HCEC 1CT (cell line): ENCODE data around the gene RABGAP1L.
"Not testable (repeated sequence)": the region's sequence is repeated elsewhere in the genome, so short reads cannot be mapped to it uniquely, and the experiment has no call there.

Source experiments
- DNase-seq: peaks from one replicate; pipeline ENCODE4 v3.0.0-alpha.2; 2017

Gene RABGAP1L

DNA sequence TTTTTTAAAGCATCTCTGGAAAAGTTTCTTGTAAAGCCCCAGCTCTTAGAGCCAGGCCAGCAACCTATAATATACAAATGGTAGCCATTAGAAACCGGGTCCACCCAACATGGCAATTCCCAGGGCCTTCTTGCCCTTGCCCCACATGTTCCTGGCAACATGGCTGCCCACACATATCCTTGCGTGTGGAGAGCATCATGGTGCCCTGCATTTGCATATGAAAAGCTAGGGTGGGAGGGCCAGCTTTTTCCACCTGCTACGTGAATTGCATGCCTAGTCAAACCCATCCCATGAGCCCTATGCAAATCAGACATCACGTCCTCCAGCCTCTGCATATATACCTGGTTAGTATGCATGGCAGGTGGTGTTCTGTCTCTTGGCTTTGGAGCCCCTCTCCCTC, 88.2 kb downstream of the RABGAP1L start:
- DNase-seq = no peak

DNA sequence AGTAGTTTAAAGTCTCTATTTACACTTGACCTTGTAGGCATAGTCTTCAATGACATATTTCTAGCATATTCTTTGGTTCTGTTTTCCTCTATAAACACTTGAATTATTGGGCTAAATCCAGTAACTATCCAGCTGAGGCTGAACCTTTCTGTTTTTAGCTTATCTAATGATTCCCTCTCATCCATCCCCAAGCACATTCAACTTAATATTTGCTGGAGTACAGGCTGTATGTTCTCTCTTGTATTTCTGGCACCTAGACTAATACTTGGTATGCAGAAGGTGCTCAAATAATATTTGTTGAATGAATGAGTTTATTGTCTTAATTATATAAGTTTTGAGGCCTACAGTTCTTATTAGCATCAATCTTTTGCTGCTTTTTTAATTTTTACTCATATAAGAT, 88.7 kb downstream of the RABGAP1L start:
- no peak for DNase-seq

DNA sequence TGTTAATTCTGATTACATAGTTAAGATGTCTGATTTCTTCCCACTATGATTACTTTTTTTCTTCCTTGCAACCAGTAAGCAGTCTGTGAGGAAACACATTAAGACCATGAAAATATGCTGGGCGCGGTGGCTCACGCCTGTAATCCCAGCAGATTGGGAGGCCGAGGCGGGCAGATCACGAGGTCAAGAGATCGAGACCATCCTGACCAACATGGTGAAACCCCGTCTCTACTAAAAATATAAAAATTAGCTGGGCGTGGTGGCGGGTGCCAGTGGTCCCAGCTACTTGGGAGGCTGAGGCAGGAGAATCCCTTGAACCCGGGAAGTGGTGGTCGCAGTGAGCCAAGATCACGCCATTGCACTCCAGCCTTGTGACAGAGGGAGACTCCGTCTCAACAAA, 97.1 kb downstream of the RABGAP1L start:
- not testable (repeated sequence) for DNase-seq

DNA sequence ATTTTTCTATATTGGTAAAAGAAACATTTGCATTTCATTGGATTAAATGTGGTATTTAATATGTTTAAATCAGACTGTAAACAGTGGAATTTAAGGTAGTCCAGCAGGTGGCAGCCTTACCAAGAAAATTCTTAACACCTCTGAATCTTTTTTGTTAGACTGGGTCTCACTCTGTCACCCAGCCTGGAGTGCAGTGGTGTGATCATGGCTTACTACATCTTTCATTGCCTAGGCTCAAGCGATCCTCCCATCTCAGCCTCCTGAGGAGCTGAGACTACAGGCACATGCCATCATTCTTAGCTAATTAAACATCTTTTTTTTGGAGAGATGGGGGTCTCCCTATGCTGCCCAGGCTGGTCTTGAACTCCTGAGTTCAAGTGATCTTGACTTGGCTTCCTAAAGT, 98.8 kb downstream of the RABGAP1L start:
- peak; percentile 39 for DNase-seq

DNA sequence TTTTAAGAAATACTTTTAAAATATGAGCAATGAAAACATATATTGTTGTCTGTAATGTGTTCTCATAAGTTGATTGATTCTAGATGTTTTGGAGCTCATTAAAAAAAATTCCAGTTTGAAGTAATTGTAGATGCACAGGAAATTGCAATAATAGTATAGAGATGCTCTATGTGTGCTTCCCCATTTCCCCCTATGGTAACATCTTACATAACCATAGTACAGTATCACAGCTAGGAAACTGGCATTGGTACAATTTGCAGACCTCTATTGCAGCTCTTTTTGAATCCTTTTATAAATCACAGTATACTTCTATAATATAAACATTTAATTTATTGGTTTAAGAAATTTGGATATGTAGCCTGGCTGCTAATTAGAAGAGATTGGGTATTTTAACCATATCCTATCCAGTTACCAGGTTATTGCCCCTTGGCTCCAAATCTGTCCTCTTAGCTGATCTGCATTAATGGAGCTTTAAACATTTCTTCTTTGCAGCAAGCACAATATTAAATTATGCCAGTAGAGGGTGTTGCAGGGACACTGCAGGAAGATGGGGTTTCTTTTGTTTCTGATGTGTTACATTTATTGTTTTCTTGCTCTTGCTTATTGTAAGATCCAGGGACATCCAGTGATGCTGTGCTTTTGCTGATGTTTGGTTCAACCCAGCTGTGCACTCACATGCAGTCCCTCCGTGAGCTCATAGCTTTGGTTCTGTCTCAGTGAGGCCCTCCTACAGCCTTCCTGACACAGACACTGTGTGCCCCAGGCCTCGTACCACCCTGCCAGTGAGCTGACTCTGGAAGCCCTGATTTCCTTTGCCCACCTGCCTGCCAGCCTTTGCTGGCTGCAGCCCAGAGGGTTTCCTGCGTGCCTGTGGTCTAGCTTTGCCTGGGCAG, 103.3 kb downstream of the RABGAP1L start:
- peak; percentile 60 for DNase-seq

DNA sequence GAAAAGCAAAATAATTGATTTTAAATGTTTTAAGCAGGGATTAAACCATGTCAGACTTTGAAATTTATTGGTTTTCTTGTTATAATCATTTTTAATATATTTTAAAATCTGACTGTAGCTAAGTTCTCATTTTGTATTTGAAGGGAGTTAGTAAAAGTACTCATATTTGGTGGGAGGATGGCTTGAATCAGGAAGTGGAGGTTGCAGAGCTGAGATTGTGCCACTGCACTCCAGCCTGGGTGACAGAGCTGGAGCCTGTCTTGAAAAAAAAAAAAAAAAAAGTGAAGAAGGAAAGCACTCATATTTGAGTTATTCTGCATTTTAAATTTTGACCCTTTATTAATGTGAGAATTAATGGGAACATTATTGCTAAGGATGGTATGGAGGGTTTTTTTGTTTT, 106.0 kb downstream of the RABGAP1L start:
- no peak for DNase-seq

DNA sequence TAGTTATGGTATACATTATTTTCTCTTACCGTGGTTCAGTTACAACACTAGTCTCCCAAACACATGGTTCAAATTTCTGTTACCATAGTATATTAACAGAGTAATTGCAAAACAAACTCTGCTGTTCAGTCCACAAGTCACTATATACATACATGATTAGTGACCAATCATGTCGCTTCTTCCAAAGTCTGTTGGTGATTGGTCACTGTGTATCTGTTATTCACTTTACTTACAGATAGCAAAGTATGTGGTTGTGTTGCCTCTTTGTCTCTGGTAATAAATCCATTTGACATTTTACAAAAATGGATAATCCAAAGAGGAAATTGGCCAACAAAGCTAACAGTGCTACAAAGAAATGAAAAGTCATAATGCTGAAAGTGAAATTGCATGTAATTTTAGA, 107.2 kb downstream of the RABGAP1L start:
- no peak for DNase-seq

DNA sequence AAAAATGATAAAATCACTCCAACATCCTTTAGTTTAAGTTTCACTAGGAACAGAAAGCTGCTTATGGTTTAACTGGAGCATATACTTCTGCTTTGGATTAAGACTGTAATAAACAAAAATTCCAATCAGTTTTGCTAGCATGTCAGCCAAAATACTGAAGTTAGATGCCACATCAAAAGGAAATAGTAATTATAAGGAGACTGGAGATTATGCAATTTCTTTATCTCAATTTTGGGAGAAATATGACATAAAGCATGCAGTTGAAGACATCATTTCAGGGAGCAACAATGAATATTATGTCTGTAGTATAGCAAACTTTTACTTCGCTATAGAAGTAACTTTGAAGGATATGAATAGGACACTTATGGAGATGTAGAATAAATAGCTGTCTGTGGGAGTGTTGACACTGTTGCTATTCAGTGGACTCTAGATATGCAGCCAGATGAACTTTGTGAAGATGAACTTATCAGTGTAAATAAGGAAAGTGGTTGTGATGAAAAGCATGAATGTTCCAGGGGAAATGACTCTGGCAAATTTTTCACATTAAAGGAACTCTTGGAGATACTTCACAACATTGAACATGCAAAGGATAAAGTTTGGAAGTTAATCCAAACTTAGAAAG, 107.8 kb downstream of the RABGAP1L start:
- DNase-seq = no peak

DNA sequence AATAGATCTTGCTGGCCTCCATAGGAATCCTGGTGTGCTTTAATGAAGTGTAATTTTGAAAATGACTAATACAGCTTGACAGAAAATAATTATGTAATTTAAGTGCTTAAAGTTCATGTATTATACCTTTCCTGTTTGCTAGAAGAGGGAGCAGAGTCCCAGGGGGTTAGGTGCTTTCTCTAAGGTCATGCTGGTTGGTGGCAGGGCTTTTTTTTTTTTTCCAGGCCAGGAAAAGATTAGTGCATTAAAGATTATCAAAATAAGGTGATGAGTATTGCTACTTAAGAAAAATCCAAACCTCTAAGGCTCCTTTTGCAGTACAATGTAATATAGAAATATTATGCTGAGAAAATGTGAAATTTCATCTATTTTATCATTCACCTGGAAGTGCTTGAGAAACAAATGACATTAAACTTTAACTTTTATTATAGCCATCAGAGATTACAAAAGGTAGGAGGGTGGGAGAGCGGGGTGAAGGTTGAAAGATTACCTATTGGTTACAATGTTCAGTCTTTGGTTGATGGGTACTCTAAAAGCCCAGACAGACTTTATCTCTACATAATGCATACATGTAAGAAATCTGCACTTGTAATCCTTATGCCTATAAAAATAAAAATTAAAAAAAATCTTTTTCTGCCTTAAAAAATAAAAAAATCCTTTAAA, 110.8 kb downstream of the RABGAP1L start:
- no peak for DNase-seq

DNA sequence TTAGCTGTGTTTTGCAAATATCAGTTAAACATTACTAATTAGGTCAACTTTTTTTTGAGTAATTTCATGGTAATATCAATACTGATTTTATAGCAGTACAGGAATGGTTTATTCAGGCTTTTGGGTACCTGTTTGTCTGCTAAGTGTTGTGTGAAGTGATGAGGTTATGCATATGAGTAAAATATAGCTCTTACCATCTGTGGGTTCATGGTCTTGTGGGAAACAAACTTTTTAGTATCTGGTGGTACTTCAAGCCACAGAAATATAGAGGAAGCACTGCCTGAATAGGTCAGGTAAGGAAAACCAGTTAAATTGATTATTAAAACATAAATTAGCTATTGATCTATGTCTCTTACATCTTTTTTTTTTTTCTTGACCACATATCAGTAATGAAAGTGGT, 113.9 kb downstream of the RABGAP1L start:
- DNase-seq = no peak

DNA sequence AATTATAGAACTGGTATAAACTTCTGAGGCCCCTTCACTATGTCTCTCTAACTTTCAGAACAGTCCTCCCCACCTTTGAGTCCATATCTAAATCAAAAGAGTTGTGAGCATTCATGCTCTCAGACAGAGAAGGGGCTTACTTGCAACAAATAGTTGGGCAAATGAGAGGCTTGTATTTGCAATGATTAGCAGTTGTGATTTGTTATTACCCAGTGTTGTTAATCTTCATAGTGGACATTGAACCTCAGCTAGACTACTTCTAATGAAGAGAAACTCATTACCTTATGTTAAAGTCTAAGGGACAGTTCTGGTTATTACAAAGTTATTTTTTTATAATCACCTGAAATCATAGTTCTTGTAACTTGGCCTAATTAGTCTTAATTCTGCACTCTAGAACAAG, 114.5 kb downstream of the RABGAP1L start:
- DNase-seq = no peak

DNA sequence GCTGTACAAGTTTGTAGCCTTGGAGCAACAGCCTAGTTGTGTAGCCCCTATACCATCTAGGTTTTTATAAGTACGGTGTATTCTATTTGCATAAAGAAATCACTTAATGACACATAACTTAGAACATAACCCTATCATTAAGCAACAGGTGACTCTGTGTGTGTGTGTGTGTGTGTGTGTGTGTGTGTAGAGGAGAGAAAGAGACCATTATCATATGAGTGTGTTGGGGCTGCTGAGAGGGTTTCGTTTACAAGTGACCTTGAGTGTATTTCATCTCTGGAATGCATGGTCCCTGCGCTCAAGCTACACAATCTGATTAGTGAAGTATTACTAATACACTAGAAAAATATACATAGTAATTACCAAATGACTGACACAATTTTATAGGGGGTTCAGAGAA, 115.1 kb downstream of the RABGAP1L start:
- no peak for DNase-seq

DNA sequence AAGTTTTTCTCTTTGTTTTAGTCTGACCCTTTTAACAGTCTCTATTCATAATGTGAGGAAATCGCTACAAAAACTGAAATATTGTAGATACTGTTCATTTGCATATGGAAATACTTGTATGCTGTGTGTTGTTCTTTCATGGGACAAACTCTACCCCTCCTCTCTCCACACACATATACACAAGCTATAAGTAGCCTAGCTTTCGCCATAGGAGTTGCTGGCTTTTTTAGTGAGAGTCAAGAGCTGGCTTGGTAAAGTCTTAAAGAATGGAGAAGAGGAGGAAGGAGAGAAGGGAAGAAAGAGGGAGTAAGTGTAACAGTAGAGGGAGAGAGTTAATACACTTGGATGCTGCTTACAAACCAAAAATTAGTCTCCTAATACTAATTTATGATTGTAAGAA, 115.6 kb downstream of the RABGAP1L start:
- DNase-seq = no peak

DNA sequence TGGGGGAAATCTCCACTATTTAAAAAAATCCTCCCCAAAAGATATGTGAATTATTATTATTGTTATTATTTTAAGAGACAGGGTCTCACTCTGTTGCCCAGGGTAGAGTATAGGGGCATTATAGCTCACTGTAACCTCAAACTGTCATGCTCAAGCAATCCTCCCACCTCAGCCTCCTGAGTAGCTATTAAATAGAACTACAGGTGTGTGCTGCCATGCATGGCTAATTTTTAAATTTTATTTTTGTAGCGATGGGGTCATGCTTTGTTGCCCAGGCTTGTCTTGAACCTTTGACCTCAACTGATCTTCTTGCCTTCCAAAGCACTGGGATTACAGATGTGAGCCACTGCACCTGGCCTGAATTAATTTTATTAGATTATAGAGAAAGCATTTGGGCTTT, 116.8 kb downstream of the RABGAP1L start:
- DNase-seq = no peak

DNA sequence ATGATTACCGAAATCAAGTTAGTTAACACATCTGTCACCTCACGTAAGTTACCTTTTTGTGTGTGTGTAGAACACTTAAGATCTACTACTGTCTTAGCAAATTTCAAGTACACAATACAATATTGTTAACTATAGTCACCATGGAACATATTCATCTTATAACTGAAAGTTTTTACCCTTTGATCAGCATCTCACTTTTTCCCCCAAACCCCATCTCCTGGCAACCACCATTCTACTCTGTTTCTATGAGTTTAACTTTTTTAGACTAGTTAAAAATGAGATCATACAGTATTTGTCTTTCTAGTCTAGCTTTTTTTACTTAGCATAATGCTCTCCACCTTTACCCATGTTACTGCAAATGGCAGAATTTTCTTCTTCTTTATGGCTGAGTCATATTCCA, 124.7 kb downstream of the RABGAP1L start:
- DNase-seq = no peak

DNA sequence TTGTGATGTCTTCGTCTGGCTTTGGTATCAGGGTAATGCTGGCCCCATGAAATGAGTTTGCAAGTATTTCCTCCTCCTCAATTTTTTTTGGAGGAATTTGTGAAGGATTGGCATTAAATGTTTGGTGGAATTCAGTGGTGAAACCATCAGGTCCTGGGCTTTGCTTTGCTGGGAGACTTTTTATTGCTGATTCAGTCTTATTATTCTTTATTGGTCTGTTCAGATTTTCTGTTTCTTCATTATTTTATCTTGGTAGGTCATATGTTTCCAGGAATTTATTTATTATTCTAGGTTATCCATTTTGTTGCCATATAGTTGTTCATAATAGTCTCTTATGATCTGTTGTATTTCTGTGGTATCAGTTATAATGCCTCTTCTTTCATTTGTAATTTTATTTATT, 126.7 kb downstream of the RABGAP1L start:
- no peak for DNase-seq

DNA sequence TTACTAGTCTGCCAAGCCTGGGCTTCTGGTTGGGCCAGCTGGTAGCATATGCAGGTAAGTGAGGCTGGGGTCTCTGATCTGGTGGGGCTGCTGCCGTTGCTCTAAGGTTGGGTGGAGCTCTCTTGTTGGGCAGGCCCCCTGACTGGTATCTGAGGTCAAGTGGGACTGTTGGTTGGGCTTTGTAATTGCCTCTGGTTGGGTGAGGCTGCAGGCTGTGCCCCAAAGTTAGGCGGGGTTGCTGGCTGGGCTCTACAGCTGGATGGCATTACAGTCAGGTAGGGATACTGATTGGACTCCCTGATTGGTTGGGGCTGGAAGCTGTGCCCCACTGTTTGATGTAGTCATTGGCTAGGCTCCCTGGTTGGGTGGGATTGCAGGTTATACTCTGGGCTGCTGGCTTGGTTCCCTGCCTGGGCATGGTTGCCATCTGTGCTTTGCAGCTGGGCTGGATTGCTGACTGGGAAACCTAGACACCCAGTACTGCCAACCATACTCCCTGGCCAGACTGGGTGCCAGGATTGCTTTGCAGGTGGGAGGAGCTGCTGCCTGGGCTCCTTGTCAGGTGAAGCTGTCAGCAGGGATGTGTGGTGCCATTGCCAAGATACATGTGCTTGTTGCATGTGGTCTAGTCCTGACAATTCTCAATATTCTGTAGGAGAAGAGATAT, 130.5 kb downstream of the RABGAP1L start:
- no peak for DNase-seq

DNA sequence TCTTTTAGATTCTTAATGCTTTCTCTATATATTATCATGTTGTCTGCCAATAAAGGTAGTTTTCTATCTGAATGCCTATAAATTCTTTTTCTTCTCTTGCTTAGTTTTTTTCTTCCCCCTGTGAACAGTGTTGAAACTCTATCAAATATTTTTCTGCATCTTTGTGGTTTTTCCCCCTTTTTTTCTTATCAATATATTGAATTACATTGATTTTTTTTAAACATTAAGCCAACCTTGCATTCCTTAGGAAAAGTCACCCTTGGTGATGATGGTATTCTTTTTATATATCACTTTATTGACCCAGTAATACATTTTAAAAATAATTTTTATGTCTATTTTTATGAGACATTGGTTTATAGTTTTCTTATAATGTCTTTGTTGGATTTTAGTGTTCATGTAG, 131.7 kb downstream of the RABGAP1L start:
- no peak for DNase-seq

DNA sequence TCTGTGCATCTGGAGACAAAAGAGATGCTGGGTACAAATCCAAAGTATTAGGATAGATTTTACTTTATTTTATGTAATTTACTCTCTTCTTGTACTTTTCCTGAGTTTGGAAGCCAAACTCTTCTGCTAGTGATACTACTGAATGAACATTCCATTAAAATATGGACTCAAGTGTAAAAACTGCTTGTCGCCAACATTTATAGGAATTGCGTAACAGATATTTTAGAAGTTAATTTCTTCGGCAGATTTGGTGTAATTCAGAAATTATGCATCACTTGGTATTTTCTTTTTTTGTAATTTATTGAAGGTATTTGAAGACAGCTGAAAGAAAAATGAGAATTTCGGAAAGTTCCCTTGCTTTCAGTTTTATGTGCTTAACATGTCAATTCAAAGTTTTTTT, 137.0 kb downstream of the RABGAP1L start:
- no peak for DNase-seq

DNA sequence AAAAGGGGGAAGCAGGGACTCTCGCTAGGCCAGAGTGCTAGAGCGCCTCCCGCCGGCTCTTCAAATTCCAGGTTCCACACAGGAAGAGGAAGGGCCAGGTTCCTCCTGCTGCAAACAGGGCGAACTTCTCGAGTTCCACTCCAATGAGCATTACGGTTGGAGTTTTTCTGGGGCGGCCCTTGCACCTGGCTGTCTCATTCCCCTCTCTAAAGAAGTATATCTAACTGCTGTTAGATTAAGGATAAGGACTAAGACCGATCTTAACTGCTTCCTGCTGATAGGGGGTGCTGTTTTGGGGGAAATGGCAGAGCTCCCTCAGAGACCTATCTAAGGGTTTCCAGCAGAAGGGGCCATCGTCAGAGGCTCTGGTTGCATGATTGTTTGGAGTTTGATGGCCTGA, 138.0 kb downstream of the RABGAP1L start:
- DNase-seq = no peak

DNA sequence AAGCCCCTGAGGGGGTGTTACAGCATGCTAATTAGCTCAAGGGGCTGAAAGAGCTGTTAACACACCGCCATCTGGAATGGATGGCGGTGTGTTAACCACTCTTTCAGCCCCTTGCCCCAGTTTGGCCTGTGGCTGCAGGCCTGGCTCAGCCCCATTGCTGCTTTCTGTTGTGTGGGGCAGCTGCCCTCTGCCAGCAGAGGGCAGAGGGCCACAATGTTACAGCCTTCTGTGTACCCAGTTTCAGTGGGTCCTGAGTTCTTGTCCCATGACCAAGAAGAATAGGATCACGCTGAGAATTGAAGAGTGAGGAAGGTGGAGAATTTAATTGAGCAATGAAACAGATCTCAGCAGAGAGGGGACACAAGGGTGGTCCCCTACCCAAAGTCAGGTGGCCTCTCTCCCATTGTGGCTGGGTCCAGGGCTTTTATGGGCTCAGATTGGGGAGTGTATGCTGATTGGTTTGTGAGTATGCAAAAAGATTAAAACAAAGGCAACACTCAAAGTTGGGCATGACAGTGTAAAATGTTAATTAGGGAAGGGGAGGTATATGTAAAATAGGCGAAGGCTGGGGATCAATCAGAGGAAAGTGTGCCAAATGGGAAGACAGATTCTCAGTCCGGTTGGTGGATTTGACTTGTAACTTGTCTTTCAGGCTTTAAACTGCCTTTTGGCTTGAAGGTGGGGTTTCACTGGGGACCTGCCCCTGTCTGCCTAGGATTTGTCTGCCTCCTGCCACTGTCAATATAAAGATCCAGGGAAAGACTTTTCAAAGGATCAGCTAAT, 142.2 kb downstream of the RABGAP1L start:
- DNase-seq = no peak

DNA sequence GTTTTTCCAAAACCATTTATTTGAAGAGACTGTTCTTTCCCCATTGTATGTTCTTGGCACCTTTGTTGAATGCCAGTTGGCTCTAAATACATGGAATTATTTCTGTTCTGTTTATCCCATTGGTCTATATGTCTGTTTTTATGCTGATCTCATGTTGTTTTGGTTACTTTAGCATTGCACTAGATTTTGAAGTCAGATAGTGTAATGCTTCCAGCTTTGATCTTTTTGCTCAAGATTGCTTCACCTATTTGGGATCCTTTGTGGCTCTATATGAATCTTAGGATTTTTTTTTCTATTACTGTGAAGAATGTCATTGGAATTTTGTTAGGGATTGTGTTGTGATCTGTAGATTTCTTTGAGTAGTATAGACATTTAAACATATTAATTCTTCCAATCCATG, 149.3 kb downstream of the RABGAP1L start:
- no peak for DNase-seq

DNA sequence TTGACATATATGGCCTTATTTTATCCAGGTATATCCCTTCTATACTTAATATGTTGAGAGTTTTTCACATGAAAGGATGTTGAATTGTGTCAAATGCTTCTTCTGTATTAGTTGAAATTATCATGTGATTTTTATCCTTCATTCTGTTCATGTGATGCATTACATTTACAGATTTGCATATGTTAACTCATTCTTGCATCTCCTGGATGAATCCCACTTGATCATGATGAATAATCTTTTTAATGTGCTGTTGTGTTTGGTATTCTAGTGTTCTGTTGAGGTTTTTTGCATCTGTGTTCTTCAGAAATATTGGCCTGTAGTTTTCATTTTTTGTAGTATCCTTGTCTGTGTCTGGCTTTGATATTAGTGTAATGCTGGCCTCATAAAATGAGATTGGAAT, 150.2 kb downstream of the RABGAP1L start:
- no peak for DNase-seq
